Activated naive CD8-positive, alpha-beta T cell treated with anti-CD3 and anti-CD28 coated beads for 36 hours (primary cell): ENCODE measurements around the gene BICD1. TPM values are rescaled to one million over a fixed set of nuclear protein-coding genes. Genes with fewer than 3 reads are reported as not detected.
A peak's percentile ranks its signal among the peaks of the same experiment; 100 is the strongest.

Experiments
- DNase-seq: peaks from one replicate; pipeline ENCODE4 v3.0.0; 2021
- H3K27ac Mint-ChIP-seq: one replicate; pipeline ENCODE4 v1.8.0; 2022; ENCODE audit warnings: mild to moderate bottlenecking, moderate library complexity, mixed read lengths
- H3K27me3 Mint-ChIP-seq: one replicate; pipeline ENCODE4 v1.8.0; 2022; ENCODE audit warnings: mild to moderate bottlenecking, mixed read lengths
- H3K36me3 Mint-ChIP-seq: one replicate; pipeline ENCODE4 v1.8.0; 2021; ENCODE audit warnings: mild to moderate bottlenecking, mixed read lengths
- H3K4me1 Mint-ChIP-seq: one replicate; pipeline ENCODE4 v1.8.0; 2021; ENCODE audit warnings: mixed read lengths
- H3K4me3 Mint-ChIP-seq: one replicate; pipeline ENCODE4 v1.8.0; 2022; ENCODE audit warnings: mild to moderate bottlenecking, moderate library complexity, mixed read lengths
- H3K9me3 Mint-ChIP-seq: one replicate; pipeline ENCODE4 v1.8.0; 2022; ENCODE audit warnings: mixed read lengths
- total RNA-seq, 2 experiments: library from RNA; stranded (reverse); gene quantifications; one replicate each; pipeline ENCODE4 v1.2.3, GENCODE V29; 2021

The BICD1 gene
- total RNA-seq, 2 experiments from 2014 or later = 21.7 to 21.9 TPM

DNA sequence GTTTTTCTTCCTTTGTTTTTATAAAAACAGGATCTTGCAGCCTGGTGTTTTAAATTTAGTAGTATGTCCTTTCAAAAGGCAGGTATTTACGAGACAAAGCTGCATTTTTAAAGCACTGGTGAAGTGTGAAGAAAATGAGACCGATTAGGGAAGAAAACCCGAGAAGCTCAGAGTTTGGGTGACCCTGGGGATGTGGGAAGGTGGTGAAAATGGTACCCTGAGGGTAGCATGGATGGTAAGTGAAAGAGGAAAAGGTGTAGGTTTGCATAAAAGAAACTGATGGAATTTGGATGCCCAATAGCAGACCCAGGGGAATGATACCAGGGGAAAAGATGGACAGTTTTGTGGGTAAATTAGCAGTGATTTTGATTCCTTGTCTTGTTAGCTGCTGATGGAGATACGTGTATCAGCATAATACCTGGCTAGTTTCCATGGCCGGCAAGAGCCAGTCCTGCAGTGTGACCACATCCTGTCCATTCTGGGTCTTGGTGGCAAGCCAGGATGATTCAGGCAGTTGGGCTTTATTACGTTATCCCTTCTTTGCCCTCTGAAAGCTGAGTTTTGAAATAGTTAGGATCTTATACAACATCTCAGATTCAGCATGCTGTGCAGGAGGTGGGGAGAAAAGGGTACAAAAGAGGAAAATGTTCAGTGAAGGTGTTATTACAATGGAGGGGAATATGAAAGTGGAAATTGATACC lies 8.9 kb downstream of the BICD1 start:
- H3K27ac Mint-ChIP-seq = no peak overlapping the region
- no peak overlapping the region for H3K4me3 Mint-ChIP-seq
- H3K27me3 Mint-ChIP-seq = no peaks in the 10 kb centered on the region

DNA sequence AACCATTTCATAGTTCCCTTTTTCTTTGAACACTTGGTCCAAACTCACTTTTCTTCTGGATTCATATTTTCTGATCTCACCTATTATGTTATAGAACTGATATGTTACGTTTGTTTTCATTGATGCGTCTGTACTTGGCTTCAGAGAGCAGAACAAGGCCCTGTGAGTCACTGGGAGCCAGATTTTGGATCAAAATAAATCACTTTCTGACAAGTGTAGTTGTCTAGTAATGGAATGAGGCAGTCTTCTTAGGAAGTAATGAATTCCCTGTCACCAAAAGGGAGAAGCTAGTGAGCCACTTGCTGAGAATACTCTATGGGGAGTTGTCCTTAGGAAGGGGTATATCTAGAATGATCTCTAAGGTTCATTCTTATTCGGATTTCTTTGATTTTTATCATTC lies 10.2 kb downstream of the BICD1 start:
- Mint-ChIP-seq H3K9me3 (no peaks in the 10 kb centered on the region), H3K4me1 (peaks cover 15% of the 10 kb centered on the region), H3K27ac (no peak overlapping the region), H3K27me3 (no peaks in the 10 kb centered on the region), H3K4me3 (no peak overlapping the region), H3K36me3 (peaks cover 19% of the 10 kb centered on the region)
- DNase-seq = no peak

More for the DNA sequence above, 8.9 kb downstream of the BICD1 start:
- H3K4me1 Mint-ChIP-seq = peaks cover 14% of the 10 kb centered on the region
- H3K9me3 Mint-ChIP-seq = no peaks in the 10 kb centered on the region
- DNase-seq = no peak
- H3K36me3 Mint-ChIP-seq = peaks cover 20% of the 10 kb centered on the region

DNA sequence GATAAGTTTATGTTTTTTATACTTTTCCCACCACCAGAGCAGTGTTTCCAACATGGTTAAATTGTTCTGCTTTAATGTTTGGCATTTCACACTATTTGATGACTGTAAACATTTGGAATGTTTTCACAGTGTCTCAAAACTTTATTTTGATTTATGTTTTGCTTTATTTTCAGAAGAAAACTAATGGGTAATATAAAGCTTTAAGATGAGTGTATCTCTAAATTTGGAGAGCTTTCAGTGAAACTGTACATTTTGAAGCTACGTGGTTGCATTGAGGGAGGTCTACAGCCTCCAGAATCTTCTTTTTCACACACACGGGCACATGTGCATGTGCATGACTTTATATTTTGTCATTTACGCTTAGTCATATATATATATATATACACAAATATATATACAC lies 10.7 kb downstream of the BICD1 start:
- H3K9me3 Mint-ChIP-seq = no peaks in the 10 kb centered on the region
- no peak for DNase-seq
- H3K27ac Mint-ChIP-seq = no peak overlapping the region
- peaks cover 15% of the 10 kb centered on the region for H3K36me3 Mint-ChIP-seq
- H3K4me1 Mint-ChIP-seq = peaks cover 15% of the 10 kb centered on the region
- no peaks in the 10 kb centered on the region for H3K27me3 Mint-ChIP-seq
- no peak overlapping the region for H3K4me3 Mint-ChIP-seq

DNA sequence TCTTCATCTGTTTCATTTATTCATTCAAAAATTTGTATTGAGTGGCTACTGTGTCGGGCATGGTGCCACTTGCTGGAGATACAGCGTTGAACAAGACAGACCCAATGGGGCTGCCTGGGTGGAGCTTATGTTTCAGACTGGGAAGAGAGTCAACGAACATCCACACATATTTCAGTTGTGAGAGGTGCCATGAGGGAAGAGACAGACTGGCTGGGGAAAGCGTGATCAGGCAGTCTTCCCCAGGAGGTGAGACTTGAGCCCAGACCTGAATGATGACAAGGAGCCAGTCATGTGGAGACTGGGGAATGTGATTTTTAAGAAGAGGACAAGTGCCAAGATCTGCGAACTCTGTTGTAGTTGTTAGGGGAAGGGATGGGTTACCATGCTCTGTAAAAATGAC lies 12.2 kb downstream of the BICD1 start:
- no peaks in the 10 kb centered on the region for H3K9me3 Mint-ChIP-seq
- DNase-seq = no peak
- peaks cover 15% of the 10 kb centered on the region for H3K4me1 Mint-ChIP-seq
- no peak overlapping the region for H3K27ac Mint-ChIP-seq
- H3K27me3 Mint-ChIP-seq = no peaks in the 10 kb centered on the region
- H3K36me3 Mint-ChIP-seq = peaks cover 8% of the 10 kb centered on the region
- no peak overlapping the region for H3K4me3 Mint-ChIP-seq

DNA sequence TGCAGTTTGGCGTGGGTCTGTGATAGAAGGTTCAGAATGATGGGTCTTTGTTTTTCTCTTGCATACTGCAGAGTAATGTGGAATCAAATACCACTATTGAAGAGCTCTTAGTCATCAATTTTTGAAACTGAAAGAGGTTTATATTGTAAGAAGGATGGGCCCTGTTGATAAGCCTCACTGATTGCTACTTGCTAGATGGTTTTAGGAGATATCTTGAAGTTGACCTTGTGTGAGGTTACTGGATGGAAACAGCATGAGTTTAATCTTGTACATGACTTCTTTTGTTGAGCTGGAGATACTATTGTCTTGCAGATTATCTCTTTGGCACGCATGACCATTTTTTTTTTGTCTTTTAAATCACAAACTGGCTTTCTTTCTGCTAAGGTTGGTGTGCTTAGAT lies 13.8 kb downstream of the BICD1 start:
- no peaks in the 10 kb centered on the region for H3K9me3 Mint-ChIP-seq
- H3K4me1 Mint-ChIP-seq = peaks cover 14% of the 10 kb centered on the region
- no peak overlapping the region for H3K27ac Mint-ChIP-seq
- DNase-seq = no peak
- no peak overlapping the region for H3K4me3 Mint-ChIP-seq
- H3K36me3 Mint-ChIP-seq = peaks cover 4% of the 10 kb centered on the region
- no peaks in the 10 kb centered on the region for H3K27me3 Mint-ChIP-seq

DNA sequence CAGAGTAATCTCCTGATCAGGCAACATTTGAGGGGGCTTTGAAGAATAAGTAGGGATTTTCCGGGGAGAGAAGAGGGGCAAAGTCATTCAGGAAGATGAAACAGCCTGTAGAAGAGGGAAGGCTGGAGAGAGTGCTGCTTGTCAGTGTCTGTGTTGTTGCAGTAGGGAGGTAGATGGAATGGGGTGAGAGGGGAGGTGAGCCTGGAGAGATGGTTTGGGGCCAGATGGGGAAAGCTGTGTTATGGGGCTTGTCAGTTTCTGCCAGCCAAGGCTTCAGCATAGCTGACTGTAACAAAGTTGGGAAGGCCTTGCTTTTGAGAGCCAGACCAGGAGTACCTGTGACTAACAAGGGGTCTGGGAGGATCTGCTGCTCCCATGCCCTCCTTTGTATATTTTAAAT lies 18.0 kb downstream of the BICD1 start:
- Mint-ChIP-seq H3K36me3 (no peaks in the 10 kb centered on the region), H3K4me1 (peaks cover 7% of the 10 kb centered on the region)

DNA sequence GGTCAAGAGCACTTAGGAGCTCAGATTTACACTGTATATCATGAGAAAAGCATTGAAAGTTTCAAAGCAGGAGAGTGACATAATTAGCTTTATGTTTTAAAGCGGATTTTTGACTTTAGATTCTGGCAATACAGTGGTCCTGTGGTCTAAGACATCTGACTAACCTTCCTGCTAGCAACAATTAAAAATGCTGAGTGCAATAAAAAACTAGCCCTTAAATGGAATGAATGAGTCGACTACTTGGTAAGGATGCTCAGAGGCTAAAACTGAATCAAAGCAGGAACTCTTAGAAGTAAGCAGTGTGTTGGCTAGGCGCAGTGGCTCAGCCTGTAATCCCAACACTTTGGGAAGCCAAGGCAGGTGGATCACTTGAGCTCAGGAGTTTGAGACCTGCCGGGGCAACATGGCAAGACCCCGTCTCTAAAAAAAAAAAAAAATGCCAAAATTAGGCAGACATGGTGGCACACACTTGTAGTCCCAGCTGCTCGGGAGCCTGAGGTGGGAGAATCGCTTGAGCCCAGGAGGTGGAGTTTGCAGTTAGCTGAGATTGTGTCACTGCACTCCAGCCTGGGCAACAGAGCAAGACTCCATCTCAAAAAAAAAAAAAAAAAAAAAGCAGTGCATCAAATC lies 18.9 kb downstream of the BICD1 start:
- Mint-ChIP-seq H3K4me1 (peaks cover under 1% of the 10 kb centered on the region), H3K27ac (no peak overlapping the region), H3K9me3 (no peaks in the 10 kb centered on the region), H3K4me3 (no peak overlapping the region), H3K27me3 (no peaks in the 10 kb centered on the region), H3K36me3 (no peaks in the 10 kb centered on the region)
- DNase-seq = no peak

More for the DNA sequence above, 18.0 kb downstream of the BICD1 start:
- no peak overlapping the region for H3K4me3 Mint-ChIP-seq
- no peaks in the 10 kb centered on the region for H3K9me3 Mint-ChIP-seq
- H3K27ac Mint-ChIP-seq = no peak overlapping the region
- no peaks in the 10 kb centered on the region for H3K27me3 Mint-ChIP-seq
- DNase-seq = no peak

DNA sequence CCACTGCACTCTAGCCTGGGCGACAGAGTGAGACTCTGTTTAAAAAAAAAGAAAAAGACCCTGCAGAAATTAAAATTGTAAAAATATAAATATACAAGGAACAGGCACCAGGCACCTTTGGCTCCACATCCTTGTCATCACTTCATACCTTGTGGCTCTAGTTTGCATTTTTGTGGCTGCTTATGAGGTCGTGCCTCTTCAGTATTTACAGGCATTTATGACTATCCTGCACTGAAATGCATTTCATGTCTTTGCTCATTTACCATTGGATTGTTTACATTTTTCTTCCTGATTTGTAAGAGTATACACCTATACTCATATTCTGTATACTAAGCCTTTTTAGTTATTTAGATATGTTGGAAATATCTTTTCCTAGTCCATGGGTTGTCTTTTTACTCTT lies 20.1 kb downstream of the BICD1 start:
- Mint-ChIP-seq H3K4me3 (no peak overlapping the region), H3K27me3 (no peaks in the 10 kb centered on the region), H3K36me3 (no peaks in the 10 kb centered on the region), H3K4me1 (no peaks in the 10 kb centered on the region), H3K27ac (no peak overlapping the region), H3K9me3 (no peaks in the 10 kb centered on the region)
- DNase-seq = no peak

DNA sequence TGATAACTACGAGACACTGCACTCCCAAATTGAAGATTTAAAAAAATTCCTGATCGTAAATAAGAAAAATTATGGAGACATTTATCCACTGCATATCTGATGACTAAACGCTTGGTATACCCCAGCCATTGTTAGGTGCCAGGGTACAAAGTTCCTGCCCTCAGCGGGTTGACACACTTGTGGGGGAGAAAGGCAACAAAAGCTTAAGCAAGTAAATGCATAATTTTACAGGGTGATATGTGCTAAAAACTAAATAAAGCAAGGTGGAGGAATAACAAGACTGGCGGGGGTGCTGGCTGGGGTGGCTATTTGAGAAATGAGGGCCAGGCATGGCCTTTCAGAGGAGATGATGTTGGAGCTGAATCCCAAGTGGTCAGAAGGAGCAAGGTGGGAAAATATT lies 25.0 kb downstream of the BICD1 start:
- no peaks in the 10 kb centered on the region for H3K27me3 Mint-ChIP-seq
- no peaks in the 10 kb centered on the region for H3K9me3 Mint-ChIP-seq
- peaks cover 9% of the 10 kb centered on the region for H3K4me1 Mint-ChIP-seq
- H3K27ac Mint-ChIP-seq = no peak overlapping the region
- no peak overlapping the region for H3K4me3 Mint-ChIP-seq
- H3K36me3 Mint-ChIP-seq = peaks cover 2% of the 10 kb centered on the region
- DNase-seq = no peak

DNA sequence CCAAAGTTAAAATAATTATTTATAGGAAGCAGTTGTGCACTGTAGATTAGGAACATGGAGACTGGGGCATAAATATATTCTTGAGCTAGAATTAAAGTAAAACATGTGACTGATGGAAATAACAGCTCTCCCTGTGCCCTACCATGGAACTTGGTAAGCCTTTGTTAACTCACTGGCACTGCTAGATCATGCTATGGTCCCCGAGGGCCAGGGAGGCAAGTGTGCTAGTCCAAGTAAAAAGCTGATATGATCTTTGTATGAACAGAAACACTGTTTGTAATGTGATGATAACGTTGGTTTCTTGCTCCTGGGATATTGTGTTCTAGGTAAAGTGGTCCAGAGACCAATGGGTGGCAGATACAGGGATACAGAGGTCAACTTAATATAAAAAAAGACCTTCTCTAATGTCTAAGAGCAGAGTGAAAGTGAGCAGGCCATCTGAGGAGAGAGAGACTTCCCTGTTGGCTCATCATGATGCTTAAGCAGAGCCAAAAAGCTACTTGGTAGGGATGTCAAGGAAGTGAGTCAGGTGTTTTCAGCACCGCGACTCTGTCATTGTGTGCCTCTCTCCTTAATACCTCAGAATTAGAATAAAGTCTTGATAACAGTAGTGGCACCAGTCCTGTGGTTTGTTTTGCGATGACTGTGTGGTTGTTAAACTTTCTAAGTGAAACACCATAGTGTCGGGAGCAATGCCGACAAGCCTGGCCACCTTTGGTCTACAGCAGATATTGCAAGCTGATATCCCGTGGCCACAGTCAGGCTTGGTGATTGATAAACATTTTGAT lies 27.6 kb downstream of the BICD1 start:
- peak; percentile 70 for DNase-seq
- Mint-ChIP-seq H3K27me3 (no peaks in the 10 kb centered on the region), H3K9me3 (no peaks in the 10 kb centered on the region), H3K27ac (peak overlapping the region; percentile 83), H3K36me3 (peaks cover 2% of the 10 kb centered on the region), H3K4me1 (peaks cover 15% of the 10 kb centered on the region), H3K4me3 (peak overlapping the region; percentile 20)

DNA sequence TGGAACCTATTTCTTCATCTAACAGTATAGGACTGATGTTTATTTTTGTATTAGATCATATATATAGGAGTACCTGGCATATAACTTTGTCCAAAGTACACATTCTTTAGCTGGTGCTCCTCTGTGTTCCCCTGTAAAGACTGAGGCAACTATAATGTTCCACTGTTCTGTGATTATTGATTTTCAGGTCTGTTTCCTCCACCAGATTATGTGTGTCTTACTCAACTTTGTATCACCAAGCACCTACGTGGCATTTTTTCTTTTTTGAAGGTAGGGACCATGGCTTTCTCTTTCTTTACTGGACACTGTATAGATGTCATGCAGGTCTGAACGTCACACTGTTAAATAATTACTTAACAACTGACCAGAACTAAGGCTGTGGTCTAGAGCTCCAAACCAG lies 29.3 kb downstream of the BICD1 start:
- H3K27ac Mint-ChIP-seq = no peak overlapping the region
- no peak overlapping the region for H3K4me3 Mint-ChIP-seq
- no peaks in the 10 kb centered on the region for H3K9me3 Mint-ChIP-seq
- H3K27me3 Mint-ChIP-seq = no peaks in the 10 kb centered on the region
- no peak for DNase-seq
- peaks cover 2% of the 10 kb centered on the region for H3K36me3 Mint-ChIP-seq
- H3K4me1 Mint-ChIP-seq = peaks cover 24% of the 10 kb centered on the region

DNA sequence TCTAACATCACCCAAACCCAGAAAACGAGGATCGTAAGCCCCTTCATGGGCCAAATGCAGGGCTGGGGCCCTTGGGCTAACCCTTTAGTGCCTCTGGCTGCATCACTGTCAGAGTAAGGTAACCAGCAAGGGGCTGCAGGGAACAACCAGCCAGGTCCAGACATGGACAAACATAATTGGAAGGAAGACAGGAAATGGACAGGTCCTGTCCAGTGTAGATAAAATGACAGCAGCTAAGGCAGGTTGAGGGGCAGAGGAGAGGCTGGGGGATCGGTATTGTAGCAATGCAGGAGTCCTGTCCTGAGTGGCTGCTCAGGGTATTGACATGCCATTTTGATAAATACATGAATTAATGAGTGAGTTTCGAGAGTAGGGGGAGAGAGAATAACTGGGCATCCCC lies 29.8 kb downstream of the BICD1 start:
- Mint-ChIP-seq H3K4me3 (no peak overlapping the region), H3K36me3 (peaks cover 2% of the 10 kb centered on the region), H3K27me3 (no peaks in the 10 kb centered on the region), H3K27ac (no peak overlapping the region), H3K9me3 (no peaks in the 10 kb centered on the region), H3K4me1 (peaks cover 24% of the 10 kb centered on the region)
- no peak for DNase-seq

DNA sequence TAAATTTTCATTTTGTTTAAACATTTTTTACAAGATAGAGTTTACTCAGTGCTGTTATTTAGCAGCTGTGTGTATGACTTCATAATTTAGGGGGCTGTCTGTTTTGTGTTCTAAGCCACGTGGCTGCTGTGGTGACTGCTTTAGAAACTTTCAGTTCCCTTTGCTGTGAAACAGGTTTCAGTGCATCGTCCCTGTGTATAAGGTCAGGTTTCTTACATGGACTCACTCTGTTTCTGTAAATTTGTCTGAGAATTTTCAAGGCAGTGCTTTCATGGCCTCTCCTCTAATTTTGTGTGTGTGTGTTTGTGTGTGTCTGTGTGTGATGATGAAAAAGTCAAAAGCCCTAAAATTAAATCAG lies 32.4 kb downstream of the BICD1 start:
- Mint-ChIP-seq H3K27ac (peak overlapping the region; percentile 59), H3K27me3 (no peaks in the 10 kb centered on the region), H3K36me3 (no peaks in the 10 kb centered on the region), H3K4me3 (peak overlapping the region; percentile 72), H3K9me3 (no peaks in the 10 kb centered on the region), H3K4me1 (peaks cover 20% of the 10 kb centered on the region)
- DNase-seq = peak; percentile 53

DNA sequence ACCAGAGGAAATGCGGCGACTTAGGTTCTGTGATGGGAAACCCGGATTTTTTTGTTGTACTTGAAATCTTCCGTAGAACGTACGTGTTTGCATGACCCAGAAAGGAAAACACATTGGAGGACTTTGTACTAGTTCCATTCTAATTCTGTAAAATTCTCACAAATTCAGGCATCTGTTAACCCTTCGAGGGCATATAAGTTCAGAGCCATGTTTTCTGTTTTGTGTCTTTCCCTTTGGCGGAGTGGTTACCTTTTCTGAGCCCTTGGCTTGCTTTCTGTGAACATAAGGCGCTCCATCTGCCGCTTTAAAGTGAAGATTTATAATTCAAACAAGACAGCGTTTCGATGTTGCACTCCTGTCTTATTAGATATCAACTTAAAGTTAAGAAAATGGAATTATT lies 34.2 kb downstream of the BICD1 start:
- H3K27ac Mint-ChIP-seq = no peak overlapping the region
- H3K4me3 Mint-ChIP-seq = no peak overlapping the region
- no peaks in the 10 kb centered on the region for H3K27me3 Mint-ChIP-seq
- H3K4me1 Mint-ChIP-seq = peaks cover 15% of the 10 kb centered on the region
- no peaks in the 10 kb centered on the region for H3K9me3 Mint-ChIP-seq
- H3K36me3 Mint-ChIP-seq = no peaks in the 10 kb centered on the region
- DNase-seq = no peak

DNA sequence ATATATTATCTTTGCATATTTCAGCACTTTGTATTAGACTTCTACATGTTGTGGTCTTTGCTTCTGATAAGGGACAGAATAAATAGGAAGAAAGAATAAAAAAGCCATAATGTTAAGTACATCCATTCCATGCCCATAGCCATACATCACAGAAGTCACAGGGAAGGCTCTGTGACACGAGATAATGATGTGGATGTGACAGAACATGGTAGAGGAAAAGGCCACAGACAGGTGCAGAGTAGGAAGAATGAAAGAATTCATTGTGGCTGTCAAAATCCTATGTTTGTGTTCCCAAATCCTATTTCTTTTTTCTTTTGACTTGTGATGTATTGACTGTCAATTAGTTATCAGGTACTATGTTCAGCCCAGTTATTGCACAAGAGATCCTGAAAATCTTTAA lies 38.4 kb downstream of the BICD1 start:
- Mint-ChIP-seq H3K4me1 (peaks cover 4% of the 10 kb centered on the region), H3K4me3 (no peak overlapping the region), H3K36me3 (peaks cover 4% of the 10 kb centered on the region), H3K9me3 (no peaks in the 10 kb centered on the region), H3K27me3 (no peaks in the 10 kb centered on the region), H3K27ac (no peak overlapping the region)
- DNase-seq = no peak
